OCI-LY1 (cell line): ENCODE results near the gene FLYWCH1.

Source experiments
- CTCF ChIP-seq: fragments of 200-600 bp; sonication (generic), shearing (Covaris generic); IDR thresholded peaks from 2 replicates; pipeline ENCODE4 v1.5.1; 2017; ENCODE audit warnings: mild to moderate bottlenecking, antibody characterized with exemption, low read length, moderate library complexity, mixed read lengths
- EZH2 ChIP-seq: fragments of 200-600 bp; sonication (generic), shearing (Covaris generic); IDR thresholded peaks from 2 replicates; pipeline ENCODE4 v1.8.0; 2017; ENCODE audit warnings: borderline replicate concordance, mixed run types, mild to moderate bottlenecking, antibody characterized with exemption, low read length, moderate library complexity, mixed read lengths

GRCh38 chr16:2881783-2882649 is 29.7 kb upstream of the FLYWCH1 start:
- TF ChIP-seq CTCF (no peak), EZH2 (no peak)
